ENCODE results near the gene PDSS2.
A peak's percentile ranks its signal among the peaks of the same experiment; 100 is the strongest.
"Not testable (repeated sequence)": the region's sequence is repeated elsewhere in the genome, so short reads cannot be mapped to it uniquely, and the experiment has no call there.

Gene PDSS2

GRCh38 chr6:107369493-107369892, 89.9 kb downstream of the PDSS2 start:
- Histone ChIP-seq H3K27me3 (no peaks in the 10 kb centered on the region), H3K27ac (no peak overlapping the region), H3K9ac (no peak overlapping the region), H4K20me1 (no peaks in the 10 kb centered on the region; a peak in 1 of 22 replicates), H3K4me3 (no peak overlapping the region), H3K4me1 (no peaks in the 10 kb centered on the region), H3K4me2 (no peak overlapping the region), H3K36me3 (no peaks in the 10 kb centered on the region; a peak in 2 of 22 replicates), H3K9me3 (replicated peaks in 1 of 11) (peaks cover 3 to 4% (median 4%) of the 10 kb centered on the region in 11 experiments; a peak in 19 of 22 replicates)
- TF ChIP-seq Cebpa-rat (IDR thresholded peaks at IDR 0.05) = no peak

GRCh38 chr6:107368471-107368870, 90.9 kb downstream of the PDSS2 start:
- no peaks in the 10 kb centered on the region; a peak in 1 of 22 replicates for H4K20me1 ChIP-seq
- no peaks in the 10 kb centered on the region for H3K4me1 ChIP-seq
- no peak overlapping the region for H3K4me3 ChIP-seq
- no peak overlapping the region for H3K27ac ChIP-seq
- H3K27me3 ChIP-seq = no peaks in the 10 kb centered on the region
- peaks cover under 1 to 5% (median 5%) of the 10 kb centered on the region in 11 experiments; a peak in 16 of 22 replicates for H3K36me3 ChIP-seq
- H3K9ac ChIP-seq = no peak overlapping the region
- H3K9me3 ChIP-seq (replicated peaks in 1 of 11) = peaks cover 11 to 14% (median 13%) of the 10 kb centered on the region in 11 experiments
- H3K4me2 ChIP-seq = no peak overlapping the region
- no peak for TF ChIP-seq Cebpa-rat (IDR thresholded peaks at IDR 0.05)

DNA sequence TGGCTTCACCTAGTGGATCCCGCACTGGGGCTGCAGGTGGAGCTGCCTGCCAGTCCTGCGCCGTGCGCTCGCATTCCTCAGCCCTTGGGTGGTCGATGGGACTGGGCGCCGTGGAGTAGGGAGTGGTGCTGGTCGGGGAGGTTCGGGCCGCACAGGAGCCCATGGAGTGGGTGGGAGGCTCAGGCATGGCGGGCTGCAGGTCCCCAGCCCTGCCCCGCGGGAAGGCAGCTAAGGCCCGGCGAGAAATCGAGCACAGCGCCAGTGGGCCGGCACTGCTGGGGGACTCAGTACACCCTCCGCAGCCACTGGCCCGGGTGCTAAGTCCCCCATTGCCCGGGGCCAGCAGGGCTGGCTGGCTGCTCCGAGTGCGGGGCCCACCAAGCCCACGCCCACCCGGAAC, 95.2 kb downstream of the PDSS2 start:
- H3K36me3 ChIP-seq = peaks cover 12 to 26% (median 18%) of the 10 kb centered on the region in 11 experiments; a peak in 19 of 22 replicates
- not testable (repeated sequence) for H3K27ac ChIP-seq, H3K9ac ChIP-seq, H3K4me1 ChIP-seq, H3K4me2 ChIP-seq, H3K4me3 ChIP-seq, H3K27me3 ChIP-seq, H4K20me1 ChIP-seq
- peaks cover 20 to 35% (median 29%) of the 10 kb centered on the region in 11 experiments for H3K9me3 ChIP-seq (replicated peaks in 1 of 11)

- TF ChIP-seq Cebpa-rat (IDR thresholded peaks at IDR 0.05) = no peak
- no peak overlapping the region for H3K9ac ChIP-seq
- H3K4me2 ChIP-seq = no peak overlapping the region
- peaks cover 12 to 26% (median 18%) of the 10 kb centered on the region in 11 experiments; a peak in 19 of 22 replicates for H3K36me3 ChIP-seq
- peaks cover 20 to 35% (median 29%) of the 10 kb centered on the region in 11 experiments for H3K9me3 ChIP-seq (replicated peaks in 1 of 11)
- no peaks in the 10 kb centered on the region for H4K20me1 ChIP-seq
- no peaks in the 10 kb centered on the region for H3K4me1 ChIP-seq
- no peaks in the 10 kb centered on the region for H3K27me3 ChIP-seq
- no peak overlapping the region for H3K27ac ChIP-seq
- no peak overlapping the region for H3K4me3 ChIP-seq
These were observed 97.4 kb downstream of the PDSS2 start for GRCh38 chr6:107361753-107362604.

DNA sequence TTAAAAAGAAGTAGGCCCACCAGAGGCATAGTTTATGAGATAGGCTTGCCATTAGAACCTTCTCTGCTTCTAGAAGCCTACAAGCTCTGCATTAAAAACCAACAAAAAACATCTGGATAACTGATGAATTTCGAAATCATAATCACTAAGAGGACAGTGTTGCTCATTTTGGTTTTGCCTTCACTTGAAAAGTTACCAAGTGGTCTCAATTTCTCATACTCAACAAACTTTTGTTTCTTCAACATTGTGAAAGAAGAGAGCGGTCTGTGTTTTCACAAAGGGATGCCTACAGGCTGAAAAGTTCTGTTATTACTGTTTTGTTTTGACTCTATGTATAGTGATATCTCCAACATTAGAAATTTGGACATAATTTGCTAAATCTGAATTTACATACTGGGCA, 98.9 kb downstream of the PDSS2 start:
- Histone ChIP-seq H3K27me3 (no peaks in the 10 kb centered on the region), H3K9me3 (replicated peaks in 1 of 11) (peaks cover 20 to 35% (median 29%) of the 10 kb centered on the region in 11 experiments), H3K9ac (no peak overlapping the region), H3K4me3 (no peak overlapping the region), H3K36me3 (peaks cover 12 to 26% (median 18%) of the 10 kb centered on the region in 11 experiments; a peak in 19 of 22 replicates), H3K4me2 (no peak overlapping the region), H3K4me1 (no peaks in the 10 kb centered on the region), H3K27ac (no peak overlapping the region), H4K20me1 (no peaks in the 10 kb centered on the region)
- no peak for TF ChIP-seq Cebpa-rat (IDR thresholded peaks at IDR 0.05)

DNA sequence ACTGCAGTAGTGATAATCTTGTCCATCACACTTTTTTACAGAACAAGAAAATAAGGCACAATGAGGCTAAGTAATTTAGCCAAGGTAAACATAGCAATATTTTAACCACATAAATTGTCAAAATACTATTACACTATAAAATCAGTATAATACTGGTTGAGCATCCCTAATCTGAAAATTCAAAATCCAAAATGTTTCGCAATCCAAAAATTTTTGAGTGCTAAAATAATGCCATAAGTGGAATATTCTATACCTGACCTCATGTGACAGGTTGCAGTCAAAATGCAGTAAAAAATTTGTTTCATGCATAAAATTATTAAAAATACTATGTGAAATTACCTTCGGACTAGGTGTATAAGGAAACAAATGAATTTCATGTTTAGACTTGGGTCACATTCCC, 101.5 kb downstream of the PDSS2 start:
- H3K9me3 ChIP-seq (replicated peaks in 1 of 11) = peaks cover 3 to 15% (median 10%) of the 10 kb centered on the region in 11 experiments
- H3K27ac ChIP-seq = no peak overlapping the region
- H3K27me3 ChIP-seq = no peaks in the 10 kb centered on the region
- H4K20me1 ChIP-seq = no peaks in the 10 kb centered on the region
- H3K4me1 ChIP-seq = peaks cover 0 to 9% (median 0%) of the 10 kb centered on the region in 10 experiments; a peak in 4 of 20 replicates
- H3K4me3 ChIP-seq = no peak overlapping the region
- H3K4me2 ChIP-seq = no peak overlapping the region
- peaks cover 1 to 15% (median 8%) of the 10 kb centered on the region in 11 experiments; a peak in 19 of 22 replicates for H3K36me3 ChIP-seq
- TF ChIP-seq Cebpa-rat (IDR thresholded peaks at IDR 0.05) = peak in 2 of 11 experiments; percentile 47 to 77; a peak in 4 of 22 replicates
- no peak overlapping the region for H3K9ac ChIP-seq

- H3K4me3 ChIP-seq = no peak overlapping the region
- TF ChIP-seq Cebpa-rat (IDR thresholded peaks at IDR 0.05) = no peak
- H3K9ac ChIP-seq = no peak overlapping the region
- H3K36me3 ChIP-seq = peaks cover 0 to 8% (median 3%) of the 10 kb centered on the region in 11 experiments; a peak in 6 of 22 replicates
- H3K4me1 ChIP-seq = peaks cover 0 to 9% (median 0%) of the 10 kb centered on the region in 10 experiments; a peak in 4 of 20 replicates
- H3K9me3 ChIP-seq (replicated peaks in 1 of 11) = peaks cover 0 to 7% (median 3%) of the 10 kb centered on the region in 11 experiments; a peak in 9 of 22 replicates
- no peak overlapping the region for H3K27ac ChIP-seq
- H4K20me1 ChIP-seq = no peaks in the 10 kb centered on the region
- no peaks in the 10 kb centered on the region for H3K27me3 ChIP-seq
- no peak overlapping the region for H3K4me2 ChIP-seq
These were observed 102.3 kb downstream of the PDSS2 start for GRCh38 chr6:107357031-107357430.

DNA sequence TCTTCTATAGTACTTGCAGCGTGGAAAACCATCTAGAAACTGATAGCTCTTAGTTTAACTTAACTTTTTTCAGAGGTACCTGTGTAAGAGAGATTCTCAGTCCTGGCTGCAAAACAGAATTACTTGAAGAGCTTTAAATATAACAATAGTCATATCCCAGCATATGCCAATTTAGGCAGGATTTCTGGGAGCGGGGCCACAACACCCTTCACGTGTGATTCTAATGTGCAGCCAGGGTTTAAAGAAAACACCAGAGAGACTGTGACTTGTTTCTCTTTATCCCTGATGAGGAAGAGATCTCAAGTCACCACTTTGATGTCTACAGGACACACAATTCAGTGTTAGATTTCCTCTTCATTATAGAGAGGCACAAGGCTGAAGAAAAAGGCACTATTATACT, 103.7 kb downstream of the PDSS2 start:
- Histone ChIP-seq H4K20me1 (no peaks in the 10 kb centered on the region), H3K9me3 (replicated peaks in 1 of 11) (no peaks in the 10 kb centered on the region), H3K4me1 (peaks cover 0 to 9% (median 0%) of the 10 kb centered on the region in 10 experiments; a peak in 4 of 20 replicates), H3K27me3 (no peaks in the 10 kb centered on the region), H3K36me3 (no peaks in the 10 kb centered on the region), H3K4me2 (no peak overlapping the region), H3K27ac (no peak overlapping the region), H3K4me3 (no peak overlapping the region), H3K9ac (no peak overlapping the region)
- TF ChIP-seq Cebpa-rat (IDR thresholded peaks at IDR 0.05) = no peak

- no peaks in the 10 kb centered on the region for H4K20me1 ChIP-seq
- no peak overlapping the region for H3K27ac ChIP-seq
- H3K9me3 ChIP-seq (replicated peaks in 1 of 11) = no peaks in the 10 kb centered on the region
- H3K4me2 ChIP-seq = no peak overlapping the region
- no peak for TF ChIP-seq Cebpa-rat (IDR thresholded peaks at IDR 0.05)
- H3K27me3 ChIP-seq = no peaks in the 10 kb centered on the region
- no peaks in the 10 kb centered on the region; a peak in 2 of 22 replicates for H3K36me3 ChIP-seq
- H3K4me1 ChIP-seq = peaks cover 0 to 9% (median 0%) of the 10 kb centered on the region in 10 experiments; a peak in 4 of 20 replicates
- H3K4me3 ChIP-seq = no peak overlapping the region
- H3K9ac ChIP-seq = no peak overlapping the region
These were observed 104.9 kb downstream of the PDSS2 start for GRCh38 chr6:107354451-107354850.
